GM19397 (cell line): Measurements from ENCODE around the gene PDE6A.

Experiments
- ATAC-seq: cut with Tn5 transposase; IDR thresholded peaks from one replicate; pipeline ENCODE4 v1.9.1; 2021; ENCODE audit warnings: mild to moderate bottlenecking, moderate library complexity; ENCODE audit not compliant: unreplicated experiment

Gene PDE6A

GRCh38 chr5:149930749-149931574, 13.6 kb downstream of the PDE6A start:
- no peak for ATAC-seq

GRCh38 chr5:149930043-149930748, 14.4 kb downstream of the PDE6A start:
- ATAC-seq: no peak

- ATAC-seq: no peak
These were observed 20.1 kb downstream of the PDE6A start for GRCh38 chr5:149924486-149924885.

GRCh38 chr5:149922950-149923349, 21.6 kb downstream of the PDE6A start:
- ATAC-seq: no peak

- no peak for ATAC-seq
These were observed 23.0 kb downstream of the PDE6A start for GRCh38 chr5:149921597-149921996.

- ATAC-seq: no peak
These were observed 27.4 kb downstream of the PDE6A start for GRCh38 chr5:149917073-149917676.

- no peak for ATAC-seq
These were observed 28.1 kb downstream of the PDE6A start for GRCh38 chr5:149916334-149917072.

- ATAC-seq: no peak
These were observed 29.0 kb downstream of the PDE6A start for GRCh38 chr5:149915392-149916260.

- ATAC-seq: no peak
These were observed 30.9 kb downstream of the PDE6A start for GRCh38 chr5:149913436-149914419.

- no peak for ATAC-seq
These were observed 32.2 kb downstream of the PDE6A start for GRCh38 chr5:149912226-149912871.

GRCh38 chr5:149911031-149911430, 33.6 kb downstream of the PDE6A start:
- no peak for ATAC-seq

GRCh38 chr5:149907828-149908227, 36.8 kb downstream of the PDE6A start:
- no peak for ATAC-seq

- ATAC-seq: no peak
These were observed 39.6 kb downstream of the PDE6A start for GRCh38 chr5:149904977-149905376.

GRCh38 chr5:149904293-149904886, 40.2 kb downstream of the PDE6A start:
- no peak for ATAC-seq

GRCh38 chr5:149903404-149903803, 41.2 kb downstream of the PDE6A start:
- ATAC-seq: no peak

GRCh38 chr5:149902177-149902576, 42.4 kb downstream of the PDE6A start:
- ATAC-seq: no peak

- no peak for ATAC-seq
These were observed 43.1 kb downstream of the PDE6A start for GRCh38 chr5:149901511-149901910.

GRCh38 chr5:149900390-149900789, 44.2 kb downstream of the PDE6A start:
- no peak for ATAC-seq
